AG09309 (cell line): ENCODE results near the gene ING4.

Experiments
- DNase-seq: peaks from one replicate; pipeline ENCODE4 v3.0.0-alpha.2; 2010; ENCODE audit warnings: low read depth
- H3K4me3 ChIP-seq: 2 replicates; pipeline ENCODE4 v1.5.1; 2011; ENCODE audit warnings: mild to moderate bottlenecking, low read depth, low read length, moderate library complexity; ENCODE audit not compliant: control insufficient read depth
- CTCF ChIP-seq: IDR thresholded peaks from 2 replicates; pipeline ENCODE4 v1.5.1; 2011; ENCODE audit warnings: mild to moderate bottlenecking, low read depth, low read length, inconsistent platforms; ENCODE audit not compliant: insufficient read depth, control insufficient read depth; ENCODE audit errors: missing control alignments

Gene ING4

GRCh38 chr12:6676962-6677361 is 14.0 kb upstream of the ING4 start:
- DNase-seq = no peak
- H3K4me3 ChIP-seq = no peak overlapping the region
- TF ChIP-seq CTCF = no peak

GRCh38 chr12:6672143-6672542 is 9.2 kb upstream of the ING4 start:
- H3K4me3 ChIP-seq = no peak overlapping the region
- no peak for DNase-seq
- TF ChIP-seq CTCF = no peak

GRCh38 chr12:6667559-6668210 is 4.8 kb upstream of the ING4 start:
- no peak for DNase-seq
- TF ChIP-seq CTCF = peak; percentile 17
- no peak overlapping the region for H3K4me3 ChIP-seq

GRCh38 chr12:6666211-6666610 is 3.3 kb upstream of the ING4 start:
- no peak overlapping the region for H3K4me3 ChIP-seq
- TF ChIP-seq CTCF = no peak
- DNase-seq = no peak

- no peak for TF ChIP-seq CTCF
- H3K4me3 ChIP-seq = no peak overlapping the region
- DNase-seq = no peak
Observed at GRCh38 chr12:6664902-6665301, 2.0 kb upstream of the ING4 start.

GRCh38 chr12:6662602-6662905 is 365 bp downstream of the ING4 start:
- no peak for TF ChIP-seq CTCF
- no peak for DNase-seq
- H3K4me3 ChIP-seq = peak overlapping the region; percentile 87

- no peak for DNase-seq
- H3K4me3 ChIP-seq = no peak overlapping the region
- TF ChIP-seq CTCF = no peak
Observed at GRCh38 chr12:6653987-6654386, 8.9 kb downstream of the ING4 start.
